Measurements from ENCODE around the gene LAG3.

LAG3 gene

DNA sequence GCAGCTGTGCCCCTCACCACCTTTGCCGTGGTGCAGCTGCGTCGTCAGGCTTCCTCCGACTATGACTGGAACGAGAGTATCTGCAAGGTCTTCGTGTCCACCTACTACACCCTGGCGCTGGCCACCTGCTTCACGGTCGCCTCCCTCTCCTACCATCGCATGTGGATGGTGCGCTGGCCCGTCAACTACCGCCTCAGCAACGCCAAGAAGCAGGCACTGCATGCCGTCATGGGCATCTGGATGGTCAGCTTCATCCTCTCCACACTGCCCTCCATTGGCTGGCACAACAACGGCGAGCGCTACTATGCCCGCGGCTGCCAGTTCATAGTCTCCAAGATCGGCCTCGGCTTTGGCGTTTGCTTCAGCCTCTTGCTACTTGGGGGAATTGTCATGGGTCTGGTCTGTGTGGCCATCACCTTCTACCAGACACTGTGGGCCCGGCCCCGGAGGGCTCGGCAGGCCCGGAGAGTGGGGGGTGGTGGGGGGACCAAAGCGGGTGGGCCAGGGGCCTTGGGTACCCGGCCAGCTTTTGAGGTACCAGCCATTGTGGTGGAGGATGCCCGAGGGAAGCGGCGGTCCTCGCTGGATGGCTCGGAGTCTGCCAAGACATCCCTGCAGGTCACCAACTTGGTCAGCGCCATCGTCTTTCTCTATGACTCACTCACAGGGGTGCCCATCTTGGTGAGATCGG is 51.9 kb downstream of the LAG3 start:
- TF ChIP-seq, protein P1, sequence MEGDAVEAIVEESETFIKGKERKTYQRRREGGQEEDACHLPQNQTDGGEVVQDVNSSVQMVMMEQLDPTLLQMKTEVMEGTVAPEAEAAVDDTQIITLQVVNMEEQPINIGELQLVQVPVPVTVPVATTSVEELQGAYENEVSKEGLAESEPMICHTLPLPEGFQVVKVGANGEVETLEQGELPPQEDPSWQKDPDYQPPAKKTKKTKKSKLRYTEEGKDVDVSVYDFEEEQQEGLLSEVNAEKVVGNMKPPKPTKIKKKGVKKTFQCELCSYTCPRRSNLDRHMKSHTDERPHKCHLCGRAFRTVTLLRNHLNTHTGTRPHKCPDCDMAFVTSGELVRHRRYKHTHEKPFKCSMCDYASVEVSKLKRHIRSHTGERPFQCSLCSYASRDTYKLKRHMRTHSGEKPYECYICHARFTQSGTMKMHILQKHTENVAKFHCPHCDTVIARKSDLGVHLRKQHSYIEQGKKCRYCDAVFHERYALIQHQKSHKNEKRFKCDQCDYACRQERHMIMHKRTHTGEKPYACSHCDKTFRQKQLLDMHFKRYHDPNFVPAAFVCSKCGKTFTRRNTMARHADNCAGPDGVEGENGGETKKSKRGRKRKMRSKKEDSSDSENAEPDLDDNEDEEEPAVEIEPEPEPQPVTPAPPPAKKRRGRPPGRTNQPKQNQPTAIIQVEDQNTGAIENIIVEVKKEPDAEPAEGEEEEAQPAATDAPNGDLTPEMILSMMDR (conservative IDR thresholded peaks at IDR 0.05; ENCODE audit: low read depth, low read length) = no peak
- no peak for DNase-seq (ENCODE audit: low read depth)
- no peak overlapping the region for H3K4me3 ChIP-seq (ENCODE audit: low read depth, low read length)

DNA sequence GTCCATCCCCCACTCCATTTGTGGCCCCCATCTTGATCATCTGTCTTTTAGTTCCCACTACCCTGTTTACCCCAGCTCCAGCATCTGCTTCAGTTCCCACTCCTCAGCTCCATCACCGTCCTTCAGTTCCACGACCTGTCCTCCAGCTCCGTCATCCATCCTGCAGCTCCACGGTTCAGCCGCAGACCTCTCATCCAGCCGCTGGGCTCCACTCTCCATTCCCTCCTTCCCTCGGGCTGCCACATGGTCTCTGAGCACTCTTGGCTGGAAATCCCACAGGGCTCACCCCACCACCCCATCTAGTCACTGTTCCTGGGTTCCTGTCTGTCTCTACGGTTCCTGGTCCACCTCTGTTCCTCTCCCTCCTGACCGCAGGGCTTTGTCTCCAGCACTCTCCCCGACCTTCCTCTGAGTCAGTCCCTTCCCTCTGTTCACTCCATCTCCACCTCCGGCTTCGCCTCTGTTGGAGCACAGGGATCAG is 52.6 kb downstream of the LAG3 start:
- TF ChIP-seq, protein P1 (conservative IDR thresholded peaks at IDR 0.05; ENCODE audit: low read depth, low read length) = no peak
- H3K4me3 ChIP-seq (ENCODE audit: low read depth, low read length) = no peak overlapping the region
- peak; percentile 43 for DNase-seq (ENCODE audit: low read depth)

DNA sequence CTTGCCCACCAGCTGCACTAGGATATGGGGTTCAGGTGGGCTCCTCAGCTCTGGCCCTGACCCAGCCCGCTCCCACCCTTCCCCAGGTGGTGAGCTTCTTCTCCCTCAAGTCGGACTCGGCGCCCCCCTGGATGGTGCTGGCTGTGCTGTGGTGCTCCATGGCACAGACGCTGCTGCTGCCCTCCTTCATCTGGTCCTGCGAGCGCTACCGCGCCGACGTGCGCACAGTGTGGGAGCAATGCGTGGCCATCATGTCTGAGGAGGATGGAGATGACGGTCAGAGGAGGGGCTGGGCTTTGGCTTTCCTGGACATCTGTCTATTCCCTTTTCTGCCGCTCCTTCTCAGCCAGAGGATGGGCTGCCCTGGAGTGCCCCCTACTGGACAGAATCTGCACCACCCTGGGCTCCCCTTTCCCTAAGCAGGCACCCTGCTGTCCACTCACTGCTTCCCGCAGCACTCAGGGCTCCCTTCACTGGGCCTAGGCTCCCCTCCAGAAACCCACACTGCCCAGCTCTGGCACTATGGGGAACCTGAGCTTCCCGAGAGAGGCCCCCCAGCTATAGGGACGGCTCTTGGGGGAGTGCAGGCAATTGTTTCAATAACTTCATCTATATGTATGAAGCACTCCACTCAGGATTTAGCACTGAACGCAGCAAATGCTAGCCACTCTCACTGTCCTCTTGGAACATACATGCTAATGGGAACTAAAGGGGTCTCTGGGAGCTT is 53.2 kb downstream of the LAG3 start:
- TF ChIP-seq, protein P1 (conservative IDR thresholded peaks at IDR 0.05; ENCODE audit: low read depth, low read length) = peak; percentile 93
- H3K4me3 ChIP-seq (ENCODE audit: low read depth, low read length) = peak overlapping the region; percentile 37
- peak; percentile 89 for DNase-seq (ENCODE audit: low read depth)

DNA sequence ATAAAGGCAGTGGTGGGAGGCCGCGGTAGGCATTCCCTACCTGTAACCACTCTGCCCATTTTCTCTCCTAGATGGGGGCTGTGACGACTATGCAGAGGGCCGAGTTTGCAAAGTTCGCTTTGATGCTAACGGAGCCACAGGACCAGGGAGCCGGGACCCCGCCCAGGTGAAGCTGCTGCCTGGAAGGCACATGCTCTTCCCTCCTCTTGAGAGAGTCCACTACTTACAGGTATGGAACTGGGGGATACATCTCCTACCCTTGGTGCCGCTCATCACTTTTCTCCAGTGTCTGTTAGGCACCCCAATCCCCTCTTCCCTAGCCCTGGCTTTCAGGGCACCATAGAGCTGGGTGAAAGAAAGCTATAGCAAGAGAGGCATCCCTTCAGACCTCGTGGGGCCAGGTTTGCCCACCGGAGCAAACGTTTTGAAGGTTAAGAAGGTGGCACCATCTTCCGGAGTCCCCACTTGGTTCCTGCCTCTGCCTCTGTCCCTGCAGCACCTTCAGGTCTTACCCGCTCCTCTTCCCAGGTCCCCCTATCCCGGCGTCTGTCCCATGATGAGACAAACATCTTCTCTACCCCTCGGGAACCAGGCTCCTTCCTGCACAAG is 53.9 kb downstream of the LAG3 start:
- TF ChIP-seq, protein P1 (conservative IDR thresholded peaks at IDR 0.05; ENCODE audit: low read depth, low read length) = no peak
- DNase-seq (ENCODE audit: low read depth) = no peak
- H3K4me3 ChIP-seq (ENCODE audit: low read depth, low read length) = no peak overlapping the region

DNA sequence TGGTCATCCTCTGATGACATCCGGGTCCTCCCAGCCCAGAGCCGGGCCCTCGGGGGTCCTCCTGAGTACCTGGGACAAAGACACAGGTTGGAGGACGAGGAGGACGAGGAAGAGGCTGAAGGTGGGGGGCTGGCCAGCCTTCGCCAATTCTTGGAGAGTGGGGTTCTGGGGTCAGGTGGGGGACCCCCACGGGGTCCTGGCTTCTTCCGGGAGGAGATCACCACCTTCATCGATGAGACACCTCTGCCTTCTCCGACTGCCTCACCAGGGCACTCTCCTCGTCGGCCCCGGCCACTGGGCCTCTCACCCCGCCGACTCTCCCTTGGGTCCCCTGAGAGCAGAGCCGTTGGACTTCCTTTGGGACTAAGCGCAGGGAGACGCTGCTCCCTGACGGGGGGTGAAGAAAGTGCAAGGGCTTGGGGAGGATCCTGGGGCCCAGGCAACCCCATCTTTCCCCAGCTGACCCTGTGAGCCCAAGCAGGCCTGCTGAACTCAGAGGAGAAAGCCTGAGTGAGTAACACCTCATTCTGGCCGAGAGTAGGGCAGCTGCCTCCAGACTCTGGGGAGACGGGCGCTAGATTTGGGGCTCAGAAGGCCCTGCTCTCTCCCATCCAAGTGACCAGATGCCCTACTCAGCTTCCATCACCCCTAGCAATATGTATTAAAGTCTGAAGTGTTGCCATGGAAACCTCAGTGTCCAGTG is 54.6 kb downstream of the LAG3 start:
- no peak overlapping the region for H3K4me3 ChIP-seq (ENCODE audit: low read depth, low read length)
- TF ChIP-seq, protein P1 (conservative IDR thresholded peaks at IDR 0.05; ENCODE audit: low read depth, low read length) = no peak
- DNase-seq (ENCODE audit: low read depth) = no peak

DNA sequence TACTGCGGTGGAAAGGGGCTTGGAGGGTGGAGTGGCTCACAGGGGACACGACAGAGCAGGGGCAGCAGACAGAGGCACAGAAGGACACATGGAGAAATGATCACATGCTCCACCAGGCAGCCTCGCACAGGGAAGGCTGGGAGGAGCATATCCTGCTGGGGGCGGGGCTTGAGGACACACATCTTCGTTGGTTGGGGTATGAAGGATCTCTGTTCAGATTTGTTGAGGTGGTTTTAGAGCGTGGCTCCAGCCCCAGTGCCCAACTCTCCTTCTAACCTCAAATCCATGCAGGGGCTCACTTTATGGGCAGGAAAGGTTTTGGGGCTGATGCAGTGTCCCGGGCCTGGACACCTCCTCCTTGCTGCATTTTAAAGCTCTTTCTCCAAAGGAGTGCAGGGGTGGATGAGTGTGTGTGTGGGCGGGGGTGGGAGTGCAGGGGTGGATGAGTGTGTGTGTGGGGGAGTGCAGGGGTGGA is 55.2 kb downstream of the LAG3 start:
- peak overlapping the region; percentile 30 for H3K4me3 ChIP-seq (ENCODE audit: low read depth, low read length)
- TF ChIP-seq, protein P1 (conservative IDR thresholded peaks at IDR 0.05; ENCODE audit: low read depth, low read length) = no peak
- peak; percentile 87 for DNase-seq (ENCODE audit: low read depth)
